ENCODE data around the gene PIGT. TPM values are rescaled to one million over a fixed set of nuclear protein-coding genes. Genes with fewer than 3 reads are reported as not detected.

PIGT gene
- total RNA-seq, 2 donors from 2014 or later: 83.3 to 90.1 TPM

DNA sequence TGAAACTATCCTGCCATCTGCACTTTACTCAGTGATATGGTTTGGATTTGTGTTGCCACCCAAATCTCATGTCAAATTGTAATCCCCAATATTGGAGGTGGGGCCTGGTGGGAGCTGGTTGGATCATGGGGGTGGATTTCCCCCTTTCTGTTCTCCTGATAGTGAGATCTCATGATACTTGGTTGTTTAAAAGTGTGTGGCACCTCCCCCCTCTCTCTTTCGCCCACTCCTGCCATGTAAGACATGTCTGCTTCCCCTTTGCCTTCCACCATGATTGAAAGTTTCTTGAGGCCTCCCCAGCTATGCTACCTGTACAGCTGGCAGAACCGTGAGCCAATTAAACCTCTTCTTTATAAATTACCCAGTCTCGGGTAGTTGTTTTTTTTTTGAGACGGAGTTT lies 18.0 kb downstream of the PIGT start:
- peaks cover 7% of the 10 kb centered on the region for H3K36me3 ChIP-seq (ENCODE audit: control insufficient read depth, insufficient read depth, low read length)
- no peaks in the 10 kb centered on the region for H3K27me3 ChIP-seq (ENCODE audit: control insufficient read depth, insufficient read depth, low read length, poor library complexity, severe bottlenecking)
- no peak overlapping the region for H3K27ac Mint-ChIP-seq
- H3K27me3 Mint-ChIP-seq (ENCODE audit: insufficient read depth): no peaks in the 10 kb centered on the region
- no peaks in the 10 kb centered on the region for H3K9me3 ChIP-seq (ENCODE audit: control insufficient read depth, low read length)
- no peaks in the 10 kb centered on the region for H3K9me3 Mint-ChIP-seq
- no peak for DNase-seq
- TF ChIP-seq, protein P1, sequence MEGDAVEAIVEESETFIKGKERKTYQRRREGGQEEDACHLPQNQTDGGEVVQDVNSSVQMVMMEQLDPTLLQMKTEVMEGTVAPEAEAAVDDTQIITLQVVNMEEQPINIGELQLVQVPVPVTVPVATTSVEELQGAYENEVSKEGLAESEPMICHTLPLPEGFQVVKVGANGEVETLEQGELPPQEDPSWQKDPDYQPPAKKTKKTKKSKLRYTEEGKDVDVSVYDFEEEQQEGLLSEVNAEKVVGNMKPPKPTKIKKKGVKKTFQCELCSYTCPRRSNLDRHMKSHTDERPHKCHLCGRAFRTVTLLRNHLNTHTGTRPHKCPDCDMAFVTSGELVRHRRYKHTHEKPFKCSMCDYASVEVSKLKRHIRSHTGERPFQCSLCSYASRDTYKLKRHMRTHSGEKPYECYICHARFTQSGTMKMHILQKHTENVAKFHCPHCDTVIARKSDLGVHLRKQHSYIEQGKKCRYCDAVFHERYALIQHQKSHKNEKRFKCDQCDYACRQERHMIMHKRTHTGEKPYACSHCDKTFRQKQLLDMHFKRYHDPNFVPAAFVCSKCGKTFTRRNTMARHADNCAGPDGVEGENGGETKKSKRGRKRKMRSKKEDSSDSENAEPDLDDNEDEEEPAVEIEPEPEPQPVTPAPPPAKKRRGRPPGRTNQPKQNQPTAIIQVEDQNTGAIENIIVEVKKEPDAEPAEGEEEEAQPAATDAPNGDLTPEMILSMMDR (conservative IDR thresholded peaks at IDR 0.05): no peak
- H3K4me1 ChIP-seq (ENCODE audit: control insufficient read depth, insufficient read depth, low read length): no peaks in the 10 kb centered on the region
- WGBS, 2 experiments (ENCODE audit: insufficient coverage in 1 of 2, insufficient read length in 1 of 2): 93 to 97% methylated on average over 3 to 4 of the region's 4 CpGs
- H3K4me3 ChIP-seq (ENCODE audit: low read length): no peak overlapping the region
- no peak overlapping the region for H3K27ac ChIP-seq (ENCODE audit: low read depth, low read length)
- peaks cover 15% of the 10 kb centered on the region for H3K36me3 Mint-ChIP-seq (ENCODE audit: low read depth)
- H3K9ac ChIP-seq (ENCODE audit: extremely low read depth, low read length, poor library complexity, severe bottlenecking): no peak overlapping the region
- H3K4me3 Mint-ChIP-seq: no peak overlapping the region
- H3K4me1 Mint-ChIP-seq: peaks cover 7% of the 10 kb centered on the region

DNA sequence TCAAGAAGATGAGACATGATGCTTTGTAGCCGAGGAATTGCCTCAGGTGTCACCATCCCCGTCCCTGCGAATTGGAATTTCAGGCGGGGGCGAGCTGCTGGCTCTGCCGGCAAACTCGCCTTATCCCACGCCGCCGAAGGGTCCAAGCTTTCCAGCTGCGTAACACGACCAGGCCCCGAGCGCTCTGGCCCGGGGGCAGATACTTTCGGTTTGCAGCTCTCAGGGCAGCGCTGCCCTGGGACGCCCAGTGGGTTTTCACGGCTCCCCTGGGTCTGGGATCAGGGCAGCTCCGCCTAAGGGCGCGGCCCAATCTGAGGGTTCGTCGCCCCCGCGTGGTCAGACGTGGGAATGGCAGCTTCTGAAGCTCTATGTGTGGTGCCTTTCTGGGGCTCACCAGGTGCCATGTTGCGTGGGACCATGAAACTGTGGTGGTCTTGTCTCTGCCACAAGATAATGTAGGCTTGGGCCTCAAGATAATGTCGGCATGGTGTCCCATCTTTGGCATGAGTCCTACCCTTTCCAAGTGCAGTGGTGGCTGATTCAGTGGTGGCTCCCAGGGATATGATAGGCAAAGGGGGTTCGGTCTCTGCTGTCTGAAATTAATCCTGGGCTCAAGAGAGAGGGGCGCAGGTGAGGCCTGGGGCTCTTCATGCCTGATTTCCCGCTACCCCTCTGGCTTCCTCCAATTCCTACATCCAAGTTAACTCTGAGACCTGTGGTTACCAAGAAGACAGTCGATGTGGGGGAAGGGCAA lies 21.0 kb downstream of the PIGT start:
- Histone ChIP-seq H3K27ac (ENCODE audit: low read depth, low read length) (no peak overlapping the region), H3K9me3 (ENCODE audit: control insufficient read depth, low read length) (no peaks in the 10 kb centered on the region), H3K4me1 (ENCODE audit: control insufficient read depth, insufficient read depth, low read length) (peaks cover 5% of the 10 kb centered on the region), H3K27me3 (ENCODE audit: control insufficient read depth, insufficient read depth, low read length, poor library complexity, severe bottlenecking) (no peaks in the 10 kb centered on the region), H3K36me3 (ENCODE audit: control insufficient read depth, insufficient read depth, low read length) (peaks cover 7% of the 10 kb centered on the region), H3K9ac (ENCODE audit: extremely low read depth, low read length, poor library complexity, severe bottlenecking) (no peak overlapping the region), H3K4me3 (ENCODE audit: low read length) (peak overlapping the region; percentile 59)
- Mint-ChIP-seq H3K4me1 (peaks cover 25% of the 10 kb centered on the region), H3K4me3 (peak overlapping the region; percentile 60), H3K27me3 (ENCODE audit: insufficient read depth) (no peaks in the 10 kb centered on the region), H3K27ac (peak overlapping the region; percentile 58), H3K36me3 (ENCODE audit: low read depth) (peaks cover 15% of the 10 kb centered on the region), H3K9me3 (no peaks in the 10 kb centered on the region)
- WGBS, 2 experiments (ENCODE audit: insufficient coverage in 1 of 2, insufficient read length in 1 of 2): 14 to 16% methylated on average over 15 to 32 of the region's 33 CpGs
- TF ChIP-seq, protein P1 (conservative IDR thresholded peaks at IDR 0.05): peak; percentile 96
- DNase-seq: peak; percentile 95

DNA sequence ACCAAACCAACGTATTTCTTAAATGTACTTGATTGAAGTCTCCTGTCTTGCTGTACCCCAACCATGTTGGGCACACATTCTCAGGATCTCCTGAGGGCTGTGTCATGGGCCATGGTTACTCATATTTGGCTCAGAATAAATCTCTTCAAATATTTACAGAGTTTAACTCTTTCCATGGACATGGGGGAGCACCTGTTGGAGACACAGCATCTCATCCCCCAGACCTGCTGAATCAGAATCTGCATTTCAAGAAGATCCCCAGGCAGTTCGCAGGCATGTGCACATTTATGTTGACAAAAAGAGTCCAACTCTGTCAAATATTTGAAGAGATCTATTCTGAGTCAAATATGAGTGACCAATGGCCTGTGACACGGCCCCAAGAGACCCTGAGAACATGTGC lies 24.5 kb downstream of the PIGT start:
- H3K36me3 Mint-ChIP-seq (ENCODE audit: low read depth): no peaks in the 10 kb centered on the region
- H3K4me1 ChIP-seq (ENCODE audit: control insufficient read depth, insufficient read depth, low read length): peaks cover 20% of the 10 kb centered on the region
- peak overlapping the region; percentile 74 for H3K9ac ChIP-seq (ENCODE audit: extremely low read depth, low read length, poor library complexity, severe bottlenecking)
- no peaks in the 10 kb centered on the region for H3K27me3 ChIP-seq (ENCODE audit: control insufficient read depth, insufficient read depth, low read length, poor library complexity, severe bottlenecking)
- no peaks in the 10 kb centered on the region for H3K36me3 ChIP-seq (ENCODE audit: control insufficient read depth, insufficient read depth, low read length)
- TF ChIP-seq, protein P1 (conservative IDR thresholded peaks at IDR 0.05): no peak
- H3K27ac ChIP-seq (ENCODE audit: low read depth, low read length): peak overlapping the region; percentile 27
- H3K27me3 Mint-ChIP-seq (ENCODE audit: insufficient read depth): no peaks in the 10 kb centered on the region
- no peaks in the 10 kb centered on the region for H3K9me3 Mint-ChIP-seq
- 83 to 90% methylated on average over 3 of the region's 3 CpGs for WGBS, 2 experiments (ENCODE audit: insufficient coverage in 1 of 2, insufficient read length in 1 of 2)
- H3K27ac Mint-ChIP-seq: peak overlapping the region; percentile 98
- H3K4me3 Mint-ChIP-seq: no peak overlapping the region
- DNase-seq: no peak
- peaks cover 55% of the 10 kb centered on the region for H3K4me1 Mint-ChIP-seq
- no peak overlapping the region for H3K4me3 ChIP-seq (ENCODE audit: low read length)
- no peaks in the 10 kb centered on the region for H3K9me3 ChIP-seq (ENCODE audit: control insufficient read depth, low read length)

Data from endodermal cell (in vitro differentiated cells).